Urothelium cell line (cell line): Measurements from ENCODE around the gene PAPSS2.

ENCODE experiments used
- DNase-seq: peaks from one replicate; pipeline ENCODE4 v3.0.0; 2011; ENCODE audit warnings: low spot score, mixed read lengths
- FAIRE-seq: peaks from 2 replicates; lab custom pipeline; 2011; peaks lifted over from hg19 to GRCh38; lab: Jason Lieb, UNC

The PAPSS2 gene

DNA sequence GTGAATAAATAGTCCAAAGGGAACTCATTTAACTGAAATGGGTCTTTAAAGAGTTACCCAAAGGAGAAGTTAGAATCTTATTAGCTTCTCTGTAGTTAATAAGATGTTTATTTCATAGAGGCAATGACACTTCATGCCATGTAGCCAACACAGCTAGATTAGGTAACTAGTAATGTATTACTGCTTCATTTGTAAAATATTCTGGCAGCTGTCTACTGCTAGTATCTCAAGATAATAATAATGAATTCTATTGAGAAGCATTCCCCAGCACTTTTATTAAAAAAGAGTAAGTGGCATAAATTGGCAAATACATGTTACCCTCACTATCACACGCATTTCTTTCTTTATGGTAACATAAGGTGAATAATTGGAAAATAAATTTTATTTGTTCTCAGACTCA lies 10.1 kb downstream of the PAPSS2 start:
- FAIRE-seq (no peak), DNase-seq (no peak)

DNA sequence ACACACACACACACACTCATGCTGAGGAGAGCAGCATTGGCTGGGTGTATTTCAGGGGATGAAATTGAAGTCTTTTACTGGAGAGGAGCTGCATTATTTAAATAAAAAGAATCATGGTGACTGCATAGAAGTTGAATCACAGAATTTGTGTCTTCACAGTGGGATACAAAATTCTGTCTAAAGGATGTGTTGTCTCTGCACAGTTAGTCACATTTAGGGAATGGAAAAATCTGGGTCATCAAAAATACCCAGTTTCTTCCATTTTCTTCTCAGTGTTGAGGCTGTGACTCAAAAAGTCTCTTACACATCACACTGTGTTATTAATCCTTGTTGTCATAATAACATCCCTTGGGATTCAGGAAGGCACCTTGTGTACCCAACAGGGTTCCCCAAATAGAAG lies 10.9 kb downstream of the PAPSS2 start:
- no peak for FAIRE-seq
- no peak for DNase-seq

DNA sequence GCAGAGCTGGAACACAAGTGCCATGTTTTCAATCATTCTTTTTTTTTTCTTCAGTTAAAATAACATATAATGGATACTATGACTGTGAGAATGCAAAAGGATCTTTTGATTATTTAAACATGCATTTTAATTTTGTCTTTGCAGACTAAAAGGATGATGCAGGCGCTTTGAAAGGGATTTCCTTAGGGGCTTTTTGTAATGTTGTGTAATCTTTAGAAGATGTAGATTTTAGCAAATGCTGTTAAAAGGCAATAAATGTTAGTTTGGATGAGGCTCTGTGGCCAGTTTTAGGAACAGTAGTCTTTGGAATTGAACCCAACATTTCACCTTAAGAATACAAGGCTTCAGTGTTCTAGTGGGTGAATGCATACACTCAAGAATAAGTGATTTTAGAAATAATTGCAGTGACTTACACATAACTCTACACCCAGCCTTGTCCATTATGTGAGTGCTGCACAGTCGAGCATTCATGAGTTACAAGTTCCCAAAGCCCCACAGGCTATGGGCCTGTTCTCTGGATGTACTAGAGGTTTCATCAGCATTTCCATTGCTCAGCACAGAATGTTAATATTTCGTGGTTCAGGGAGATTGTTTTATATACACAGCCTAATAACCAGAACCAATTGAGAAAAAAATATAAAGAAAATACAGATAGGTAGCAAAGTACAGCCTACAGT lies 11.6 kb downstream of the PAPSS2 start:
- DNase-seq, result no peak
- no peak for FAIRE-seq

GRCh38 chr10:87672551-87672950 lies 12.9 kb downstream of the PAPSS2 start:
- FAIRE-seq, result no peak
- no peak for DNase-seq

- DNase-seq, result no peak
- FAIRE-seq, result no peak
Observed at GRCh38 chr10:87674943-87675342, 15.3 kb downstream of the PAPSS2 start.

- DNase-seq, result no peak
- FAIRE-seq, result no peak
Observed at GRCh38 chr10:87675396-87676376, 16.0 kb downstream of the PAPSS2 start.

GRCh38 chr10:87677595-87677994 lies 17.9 kb downstream of the PAPSS2 start:
- DNase-seq (no peak), FAIRE-seq (no peak)

DNA sequence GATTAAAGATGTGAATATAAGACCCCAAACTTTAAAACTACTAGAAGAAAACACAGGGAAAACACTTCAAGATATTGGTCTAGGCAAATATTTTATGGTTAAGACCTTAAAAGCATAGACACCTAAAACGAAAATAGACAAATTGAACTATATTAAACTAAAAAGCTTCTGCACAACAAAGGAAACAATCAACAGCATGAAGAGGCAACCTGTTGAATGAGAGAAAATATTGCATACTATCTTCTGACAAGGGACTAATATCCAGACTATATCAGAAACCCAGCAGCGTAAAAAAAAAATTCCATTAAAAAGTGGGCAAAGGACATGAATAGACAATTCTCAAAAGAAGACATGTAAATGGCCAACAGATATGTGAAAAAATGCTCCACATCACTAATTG lies 18.6 kb downstream of the PAPSS2 start:
- DNase-seq (no peak), FAIRE-seq (no peak)

DNA sequence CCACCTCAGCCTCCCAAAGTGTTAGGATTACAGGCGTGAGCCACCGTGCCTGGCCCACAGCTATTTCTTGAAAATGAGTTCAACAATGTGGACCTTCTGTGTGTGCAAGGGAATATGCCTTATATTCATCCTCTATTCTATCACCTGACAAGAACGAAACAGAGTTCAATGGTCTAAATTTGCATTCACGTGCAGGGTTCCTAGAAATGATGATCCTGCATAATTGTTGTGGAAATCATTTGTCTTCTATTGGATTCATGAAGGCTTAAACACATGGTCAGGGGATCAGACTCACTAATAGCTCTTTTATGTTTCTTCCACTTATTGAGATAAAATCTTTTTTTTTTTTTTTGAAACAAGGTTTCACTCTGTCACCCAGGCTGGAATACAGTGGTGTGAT lies 23.7 kb downstream of the PAPSS2 start:
- no peak for DNase-seq
- FAIRE-seq, result no peak

DNA sequence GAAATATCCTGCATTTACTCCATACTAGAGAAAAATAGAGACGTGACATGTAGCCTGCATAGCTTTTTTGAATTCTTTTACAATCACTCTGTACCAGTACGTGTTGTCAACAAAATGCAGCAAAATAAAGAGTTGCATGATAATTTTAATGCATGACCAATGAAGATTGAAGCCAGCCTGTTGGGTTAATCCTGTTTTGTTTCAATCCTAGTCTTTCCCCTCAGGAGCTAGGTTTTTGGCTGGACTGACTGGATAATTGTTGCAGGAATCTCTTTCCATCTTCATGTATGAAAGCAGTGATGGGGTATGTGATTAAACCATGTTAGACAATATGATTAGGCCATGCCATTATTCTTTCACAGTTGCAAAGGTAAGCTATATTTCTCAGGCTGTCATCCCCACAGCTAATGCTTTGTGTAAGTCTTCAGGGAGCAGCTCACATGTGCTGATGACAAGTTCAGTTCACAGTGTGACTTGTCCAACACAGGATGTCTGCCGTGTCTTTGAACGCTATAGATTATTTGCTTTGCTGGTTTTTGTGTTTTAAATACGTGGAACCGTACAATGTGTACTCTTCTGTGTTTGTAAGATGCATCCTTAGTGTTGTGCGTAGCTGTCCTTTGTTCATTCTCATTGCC lies 24.4 kb downstream of the PAPSS2 start:
- DNase-seq (no peak), FAIRE-seq (no peak)

DNA sequence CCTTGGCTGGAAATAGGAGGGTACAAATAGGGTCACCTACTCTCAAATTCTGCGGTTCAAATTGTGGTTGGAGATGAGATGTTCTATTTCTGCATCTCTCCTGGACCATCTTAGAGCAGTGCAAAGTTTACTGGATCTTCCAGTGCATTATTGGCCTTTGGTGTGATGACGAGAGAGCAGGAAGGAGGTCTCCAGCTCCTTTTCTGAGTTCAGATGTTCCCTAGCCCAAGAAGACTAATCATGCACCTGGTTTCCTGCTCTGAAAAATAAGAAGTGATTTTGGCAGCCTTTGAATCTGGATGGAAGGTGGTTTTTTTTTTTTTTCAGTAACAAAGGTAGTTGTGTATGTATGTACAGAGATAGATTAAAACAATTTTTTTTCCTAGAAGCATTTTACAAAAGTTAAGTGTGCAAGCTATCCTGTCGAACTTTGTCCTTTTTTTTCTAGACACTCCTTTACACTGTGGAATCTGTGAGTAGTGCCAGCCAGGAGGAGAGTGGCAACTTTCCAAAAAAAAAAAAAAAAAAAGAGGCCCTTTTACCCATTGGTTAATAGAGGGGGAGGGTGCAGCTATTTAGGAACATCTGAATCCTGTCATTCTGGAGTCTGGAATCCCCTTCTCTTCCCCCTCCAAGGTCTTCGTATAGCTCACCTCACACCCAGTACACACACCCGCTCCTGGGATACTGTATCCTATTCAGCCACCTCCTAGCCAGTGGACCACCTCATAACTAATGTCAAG lies 26.3 kb downstream of the PAPSS2 start:
- FAIRE-seq (no peak), DNase-seq (peak; percentile 15)

DNA sequence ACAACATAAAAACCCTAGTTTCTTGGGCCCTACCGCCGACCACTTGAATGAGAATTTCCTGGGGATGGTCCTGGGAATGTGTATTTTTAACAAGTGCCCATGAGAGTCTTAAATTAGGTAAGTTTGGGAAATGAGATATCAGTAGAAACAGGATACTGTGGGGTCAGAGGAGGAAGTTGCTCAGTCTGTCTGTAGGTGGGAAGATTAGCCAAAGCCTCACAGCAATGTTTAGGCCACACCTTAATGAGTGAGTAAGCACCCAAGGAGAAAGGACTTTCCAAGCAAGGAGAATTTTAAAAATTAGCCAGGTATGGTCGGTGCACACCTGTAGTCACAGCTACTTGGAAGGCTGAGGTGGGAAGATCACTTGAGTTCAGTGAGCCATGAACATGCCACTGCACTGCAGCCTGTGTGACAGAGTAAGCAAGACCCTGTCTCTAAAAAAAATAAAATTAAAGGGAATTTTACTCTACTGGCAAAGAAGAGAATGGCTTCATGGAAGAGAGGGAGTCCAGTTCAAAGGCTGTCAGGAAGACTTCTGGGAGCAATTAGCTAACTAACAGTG lies 31.9 kb downstream of the PAPSS2 start:
- FAIRE-seq (no peak), DNase-seq (no peak)

- DNase-seq, result no peak
- FAIRE-seq, result no peak
Observed at GRCh38 chr10:87692956-87693484, 33.3 kb downstream of the PAPSS2 start.

GRCh38 chr10:87694011-87694794 lies 34.5 kb downstream of the PAPSS2 start:
- FAIRE-seq (no peak), DNase-seq (no peak)

DNA sequence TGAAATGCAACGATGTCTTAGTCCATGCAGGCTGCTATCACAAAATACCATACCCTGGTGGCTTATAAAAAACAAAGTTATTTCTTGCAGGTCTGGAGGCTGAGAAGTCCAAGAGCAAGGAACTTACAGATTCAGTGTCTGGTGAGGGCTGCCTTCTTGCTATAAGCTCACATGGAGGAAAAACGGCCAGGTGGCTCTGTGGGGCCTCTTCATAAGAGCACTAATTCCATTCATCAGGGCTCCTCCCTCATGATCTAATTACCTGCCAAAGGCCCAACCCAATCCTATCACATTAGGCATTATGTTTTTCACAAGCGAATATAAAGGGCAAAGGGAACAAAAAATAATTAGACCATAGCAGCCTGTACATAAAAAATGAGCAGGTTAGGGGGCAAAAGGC lies 35.4 kb downstream of the PAPSS2 start:
- FAIRE-seq, result no peak
- no peak for DNase-seq

DNA sequence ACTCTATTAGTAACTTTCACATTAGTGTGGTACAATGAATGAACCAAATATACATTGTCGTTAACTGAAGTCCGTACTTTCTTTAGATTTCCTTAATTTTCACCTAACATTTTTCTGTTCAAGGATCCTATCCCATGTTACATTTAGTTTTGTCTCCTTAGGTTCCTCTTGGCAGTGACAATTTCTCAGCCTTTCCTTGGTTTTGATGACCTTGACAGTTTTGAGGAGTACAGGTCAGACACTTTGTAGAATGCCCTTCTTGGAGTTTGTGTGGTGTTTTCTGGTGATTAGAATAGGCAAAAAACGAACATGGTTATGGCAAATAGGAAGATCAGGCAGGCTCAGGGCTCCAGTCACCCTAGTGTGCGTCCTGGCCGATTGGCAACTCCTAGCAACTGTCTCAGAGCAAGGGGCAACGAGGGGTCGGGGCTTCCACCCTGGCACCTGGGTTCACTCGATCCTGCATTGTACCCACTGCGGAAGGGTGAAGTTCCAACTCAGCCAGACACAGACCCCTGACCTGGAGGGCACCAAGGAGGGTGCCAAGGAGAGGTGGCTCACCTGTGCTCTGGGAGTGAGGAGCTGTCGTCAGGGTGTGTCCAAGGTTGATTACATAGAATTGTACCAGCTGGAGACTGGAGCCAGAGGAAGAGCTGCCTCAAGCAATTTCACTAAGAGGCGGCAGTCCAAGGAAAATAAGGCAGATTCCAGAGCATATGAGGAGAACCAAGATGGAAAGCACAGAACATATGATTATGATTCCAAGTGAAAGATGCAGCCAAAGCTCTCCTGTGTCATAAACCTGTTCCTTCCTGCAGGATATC lies 37.5 kb downstream of the PAPSS2 start:
- no peak for FAIRE-seq
- DNase-seq, result no peak

GRCh38 chr10:87700031-87700796 lies 40.5 kb downstream of the PAPSS2 start:
- FAIRE-seq (no peak), DNase-seq (no peak)
